Measurements from ENCODE around the gene RAI14. TPM values are rescaled to one million over a fixed set of nuclear protein-coding genes. Genes with fewer than 3 reads are reported as not detected.
A peak's percentile ranks its signal among the peaks of the same experiment; 100 is the strongest.

Gene RAI14
- 251 and 256 TPM in 2 replicates for polyA plus RNA-seq (2013)

- peak within 1 kb of the TSS; percentile 95 for H4K8ac ChIP-seq (ENCODE audit: low read depth, low read length)
- no peaks in the 10 kb centered on the region for H3K9me3 ChIP-seq (ENCODE audit: insufficient read depth, low read depth, low read length)
- no peaks in the 10 kb centered on the region for H3K27me3 ChIP-seq (ENCODE audit: insufficient read depth, low read length)
- H4K91ac ChIP-seq (ENCODE audit: low read depth, low read length) = peak within 1 kb of the TSS; percentile 96
- peaks cover 25% of the 10 kb centered on the region for H3K79me1 ChIP-seq (ENCODE audit: low read length)
- DNase-seq = peak; percentile 76 to 88
- H2AFZ ChIP-seq (ENCODE audit: insufficient read depth, low read length, poor library complexity) = peak within 1 kb of the TSS; percentile 84
- peak within 1 kb of the TSS; percentile 96 for H3K18ac ChIP-seq (ENCODE audit: low read length)
- H3K27ac ChIP-seq (ENCODE audit: low read depth, low read length) = peak within 1 kb of the TSS; percentile 94
- peak within 1 kb of the TSS; percentile 71 for H2AK5ac ChIP-seq (ENCODE audit: low read length)
- peak within 1 kb of the TSS; percentile 89 for H3K4me3 ChIP-seq (ENCODE audit: low read depth, low read length)
- H3K79me2 ChIP-seq (ENCODE audit: control insufficient read depth, insufficient read depth, low read length, poor library complexity) = peaks cover 22% of the 10 kb centered on the region
- no peak within 1 kb of the TSS for H3K23ac ChIP-seq (ENCODE audit: low read length)
- H2BK120ac ChIP-seq (ENCODE audit: insufficient read depth, low read length, poor library complexity) = peak within 1 kb of the TSS; percentile 96
- H3K4ac ChIP-seq (ENCODE audit: low read depth, low read length) = peak within 1 kb of the TSS; percentile 91
- peak within 1 kb of the TSS; percentile 90 for H3K9ac ChIP-seq (ENCODE audit: low read length)
- H4K12ac ChIP-seq (ENCODE audit: low read depth, low read length) = peak within 1 kb of the TSS; percentile 84
- peaks cover 3 to 7% of the 10 kb centered on the region in 2 experiments for H3K4me1 ChIP-seq (ENCODE audit: control insufficient read depth in 1 of 2, insufficient read depth in 2 of 2, low read length in 2 of 2)
- H3K4me2 ChIP-seq (ENCODE audit: low read length) = peak within 1 kb of the TSS; percentile 69
- peak within 1 kb of the TSS; percentile 98 for H3K14ac ChIP-seq (ENCODE audit: low read length)
- peak within 1 kb of the TSS; percentile 96 for H2BK5ac ChIP-seq (ENCODE audit: low read depth, low read length, poor library complexity)
- peaks cover 0 to 5% of the 10 kb centered on the region in 2 experiments for H3K36me3 ChIP-seq (ENCODE audit: control insufficient read depth in 1 of 2, insufficient read depth in 2 of 2, low read length in 2 of 2)
- H2BK12ac ChIP-seq (ENCODE audit: low read length) = peak within 1 kb of the TSS; percentile 63
- no CpG with 5 or more reads among the region's 79 CpGs for whole genome bisulfite sequencing (ENCODE audit: extremely low coverage, insufficient coverage, insufficient read length)
These were observed at the start of gene RAI14 for GRCh38 chr5:34656001-34656699. RAI14 (plus strand) TSS chr5:34656328; CDS start chr5:34686920, 30,592 bp downstream.

GRCh38 chr5:34608368-34608767 is 47.8 kb upstream of the RAI14 start:
- Histone ChIP-seq H2AK5ac (ENCODE audit: low read length) (no peak overlapping the region), H4K12ac (ENCODE audit: low read depth, low read length) (no peak overlapping the region), H3K4me3 (ENCODE audit: low read depth, low read length) (no peak overlapping the region), H3K4me2 (ENCODE audit: low read length) (no peak overlapping the region), H3K4ac (ENCODE audit: low read depth, low read length) (no peak overlapping the region), H3K9me3 (ENCODE audit: insufficient read depth, low read depth, low read length) (no peaks in the 10 kb centered on the region), H3K36me3 (ENCODE audit: control insufficient read depth in 1 of 2, insufficient read depth in 2 of 2, low read length in 2 of 2) (no peaks in the 10 kb centered on the region), H3K27ac (ENCODE audit: low read depth, low read length) (no peak overlapping the region), H3K27me3 (ENCODE audit: insufficient read depth, low read length) (no peaks in the 10 kb centered on the region), H3K4me1 (ENCODE audit: control insufficient read depth in 1 of 2, insufficient read depth in 2 of 2, low read length in 2 of 2) (no peaks in the 10 kb centered on the region), H4K91ac (ENCODE audit: low read depth, low read length) (no peak overlapping the region), H2AFZ (ENCODE audit: insufficient read depth, low read length, poor library complexity) (no peak overlapping the region), H3K79me2 (ENCODE audit: control insufficient read depth, insufficient read depth, low read length, poor library complexity) (no peaks in the 10 kb centered on the region), H3K23ac (ENCODE audit: low read length) (no peak overlapping the region), H3K14ac (ENCODE audit: low read length) (no peak overlapping the region), H3K18ac (ENCODE audit: low read length) (no peak overlapping the region), H2BK5ac (ENCODE audit: low read depth, low read length, poor library complexity) (no peak overlapping the region), H3K79me1 (ENCODE audit: low read length) (no peaks in the 10 kb centered on the region), H2BK120ac (ENCODE audit: insufficient read depth, low read length, poor library complexity) (no peak overlapping the region), H2BK12ac (ENCODE audit: low read length) (no peak overlapping the region), H4K8ac (ENCODE audit: low read depth, low read length) (no peak overlapping the region), H3K9ac (ENCODE audit: low read length) (no peak overlapping the region)
- no peak for DNase-seq
- no CpG with 5 or more reads among the region's 3 CpGs for WGBS (ENCODE audit: extremely low coverage, insufficient coverage, insufficient read length)

- WGBS (ENCODE audit: extremely low coverage, insufficient coverage, insufficient read length) = no CpG with 5 or more reads among the region's 3 CpGs
- Histone ChIP-seq H4K91ac (ENCODE audit: low read depth, low read length) (no peak overlapping the region), H2BK120ac (ENCODE audit: insufficient read depth, low read length, poor library complexity) (no peak overlapping the region), H3K79me1 (ENCODE audit: low read length) (no peaks in the 10 kb centered on the region), H3K23ac (ENCODE audit: low read length) (no peak overlapping the region), H3K4ac (ENCODE audit: low read depth, low read length) (no peak overlapping the region), H3K4me3 (ENCODE audit: low read depth, low read length) (no peak overlapping the region), H3K18ac (ENCODE audit: low read length) (no peak overlapping the region), H3K27me3 (ENCODE audit: insufficient read depth, low read length) (no peaks in the 10 kb centered on the region), H2AFZ (ENCODE audit: insufficient read depth, low read length, poor library complexity) (no peak overlapping the region), H2AK5ac (ENCODE audit: low read length) (no peak overlapping the region), H4K12ac (ENCODE audit: low read depth, low read length) (no peak overlapping the region), H3K4me1 (ENCODE audit: control insufficient read depth in 1 of 2, insufficient read depth in 2 of 2, low read length in 2 of 2) (no peaks in the 10 kb centered on the region), H2BK12ac (ENCODE audit: low read length) (no peak overlapping the region), H3K79me2 (ENCODE audit: control insufficient read depth, insufficient read depth, low read length, poor library complexity) (no peaks in the 10 kb centered on the region), H2BK5ac (ENCODE audit: low read depth, low read length, poor library complexity) (no peak overlapping the region), H3K4me2 (ENCODE audit: low read length) (no peak overlapping the region), H4K8ac (ENCODE audit: low read depth, low read length) (no peak overlapping the region), H3K36me3 (ENCODE audit: control insufficient read depth in 1 of 2, insufficient read depth in 2 of 2, low read length in 2 of 2) (no peaks in the 10 kb centered on the region), H3K14ac (ENCODE audit: low read length) (no peak overlapping the region), H3K9me3 (ENCODE audit: insufficient read depth, low read depth, low read length) (no peaks in the 10 kb centered on the region), H3K9ac (ENCODE audit: low read length) (no peak overlapping the region), H3K27ac (ENCODE audit: low read depth, low read length) (no peak overlapping the region)
- peak in 1 of 2 donors; percentile 30 for DNase-seq
These were observed 47.1 kb upstream of the RAI14 start for GRCh38 chr5:34608859-34609648.

- no peak for DNase-seq
- Histone ChIP-seq H3K14ac (ENCODE audit: low read length) (no peak overlapping the region), H2BK12ac (ENCODE audit: low read length) (no peak overlapping the region), H3K9me3 (ENCODE audit: insufficient read depth, low read depth, low read length) (no peaks in the 10 kb centered on the region), H2AFZ (ENCODE audit: insufficient read depth, low read length, poor library complexity) (no peak overlapping the region), H2AK5ac (ENCODE audit: low read length) (no peak overlapping the region), H3K36me3 (ENCODE audit: control insufficient read depth in 1 of 2, insufficient read depth in 2 of 2, low read length in 2 of 2) (no peaks in the 10 kb centered on the region), H3K9ac (ENCODE audit: low read length) (no peak overlapping the region), H4K91ac (ENCODE audit: low read depth, low read length) (no peak overlapping the region), H4K8ac (ENCODE audit: low read depth, low read length) (no peak overlapping the region), H3K79me1 (ENCODE audit: low read length) (no peaks in the 10 kb centered on the region), H3K4me3 (ENCODE audit: low read depth, low read length) (no peak overlapping the region), H3K18ac (ENCODE audit: low read length) (no peak overlapping the region), H3K27me3 (ENCODE audit: insufficient read depth, low read length) (no peaks in the 10 kb centered on the region), H3K23ac (ENCODE audit: low read length) (no peak overlapping the region), H3K4me2 (ENCODE audit: low read length) (no peak overlapping the region), H2BK120ac (ENCODE audit: insufficient read depth, low read length, poor library complexity) (no peak overlapping the region), H4K12ac (ENCODE audit: low read depth, low read length) (no peak overlapping the region), H3K27ac (ENCODE audit: low read depth, low read length) (no peak overlapping the region), H2BK5ac (ENCODE audit: low read depth, low read length, poor library complexity) (no peak overlapping the region), H3K79me2 (ENCODE audit: control insufficient read depth, insufficient read depth, low read length, poor library complexity) (no peaks in the 10 kb centered on the region), H3K4me1 (ENCODE audit: control insufficient read depth in 1 of 2, insufficient read depth in 2 of 2, low read length in 2 of 2) (no peaks in the 10 kb centered on the region), H3K4ac (ENCODE audit: low read depth, low read length) (no peak overlapping the region)
- WGBS (ENCODE audit: extremely low coverage, insufficient coverage, insufficient read length) = no CpG with 5 or more reads among the region's 6 CpGs
These were observed 46.1 kb upstream of the RAI14 start for GRCh38 chr5:34609951-34610441.

All from trophoblast cell (in vitro differentiated cells and primary cell).